Mesenchymal stem cell (in vitro differentiated cells and primary cell): ENCODE measurements around the gene LPP.

Source experiments
- DNase-seq: peaks from one replicate; pipeline ENCODE4 v3.0.0-alpha.2; 2013
- H2AFZ ChIP-seq: one replicate; pipeline ENCODE4 v1.6.1; 2013; ENCODE audit warnings: low read depth, mild to moderate bottlenecking, control low read depth, inconsistent platforms, low read length, moderate library complexity
- H2AK5ac ChIP-seq: 2 replicates; pipeline ENCODE4 v1.6.1; 2013; ENCODE audit warnings: low read length, moderate library complexity, mild to moderate bottlenecking, inconsistent platforms; ENCODE audit not compliant: severe bottlenecking
- H2BK120ac ChIP-seq: one replicate; pipeline ENCODE4 v1.6.1; 2013; ENCODE audit warnings: low read depth, mild to moderate bottlenecking, inconsistent platforms, low read length, moderate library complexity
- H2BK12ac ChIP-seq, 2 experiments: one replicate each; pipeline ENCODE4 v1.6.1; 2013; ENCODE audit warnings: inconsistent platforms in 2 of 2, low read length in 2 of 2, mild to moderate bottlenecking in 2 of 2, moderate library complexity in 2 of 2, control low read depth in 1 of 2
- H2BK15ac ChIP-seq: one replicate; pipeline ENCODE4 v1.6.1; 2013; ENCODE audit warnings: mild to moderate bottlenecking, low read depth, inconsistent platforms; ENCODE audit not compliant: poor library complexity, severe bottlenecking
- H2BK5ac ChIP-seq: 2 replicates; pipeline ENCODE4 v1.6.1; 2013; ENCODE audit warnings: low read depth, mild to moderate bottlenecking, low read length, control low read depth, inconsistent platforms; ENCODE audit not compliant: poor library complexity, severe bottlenecking
- H3K14ac ChIP-seq, 2 experiments: one replicate each; pipeline ENCODE4 v1.6.1; 2013; ENCODE audit warnings: inconsistent platforms in 2 of 2, low read length in 2 of 2, control low read depth in 1 of 2, mild to moderate bottlenecking in 1 of 2, moderate library complexity in 1 of 2
- H3K18ac ChIP-seq, 2 experiments: one replicate each; pipeline ENCODE4 v1.6.1; 2013; ENCODE audit warnings: inconsistent platforms in 2 of 2, low read length in 2 of 2, control low read depth in 1 of 2, low read depth in 1 of 2, mild to moderate bottlenecking in 1 of 2
- H3K23ac ChIP-seq, 2 experiments: one replicate each; pipeline ENCODE4 v1.6.1; 2013; ENCODE audit warnings: inconsistent platforms in 2 of 2, low read length in 2 of 2, mild to moderate bottlenecking in 2 of 2, moderate library complexity in 2 of 2, control low read depth in 1 of 2
- H3K27ac ChIP-seq: 2 replicates; pipeline ENCODE4 v1.5.1; 2013; ENCODE audit warnings: mild to moderate bottlenecking, moderate library complexity, low read length, control low read depth, inconsistent platforms; ENCODE audit not compliant: poor library complexity, severe bottlenecking
- H3K27me3 ChIP-seq, 2 experiments: 2 replicates each; pipeline versions ENCODE4 v1.6.1 to v1.7.0; 2013; ENCODE audit warnings: low read length in 2 of 2, mild to moderate bottlenecking in 2 of 2, moderate library complexity in 2 of 2, control low read depth in 1 of 2, inconsistent platforms in 1 of 2; ENCODE audit not compliant: control insufficient read depth in 1 of 2, insufficient read depth in 1 of 2
- H3K36me3 ChIP-seq, 2 experiments: 2 replicates each; pipeline versions ENCODE4 v1.6.1 to v1.7.0; 2013; ENCODE audit warnings: low read length in 2 of 2, control low read depth in 1 of 2, inconsistent platforms in 1 of 2, low read depth in 1 of 2, mild to moderate bottlenecking in 1 of 2; ENCODE audit not compliant: insufficient read depth in 2 of 2, control insufficient read depth in 1 of 2
- H3K4ac ChIP-seq, 2 experiments: one replicate each; pipeline ENCODE4 v1.6.1; 2013; ENCODE audit warnings: inconsistent platforms in 2 of 2, low read length in 2 of 2, mild to moderate bottlenecking in 2 of 2, moderate library complexity in 2 of 2, control low read depth in 1 of 2, low read depth in 1 of 2
- H3K4me1 ChIP-seq: 2 replicates; pipeline ENCODE4 v1.6.1; 2013; ENCODE audit warnings: low read depth, low read length, control low read depth; ENCODE audit not compliant: control insufficient read depth, insufficient read depth
- H3K4me2 ChIP-seq: 2 replicates; pipeline ENCODE4 v1.6.1; 2013; ENCODE audit warnings: low read length, mild to moderate bottlenecking, inconsistent platforms; ENCODE audit not compliant: poor library complexity, severe bottlenecking
- H3K4me3 ChIP-seq, 2 experiments: 2 replicates each; pipeline versions ENCODE4 v1.5.1 to v1.7.0; 2013; ENCODE audit warnings: low read length in 2 of 2, mild to moderate bottlenecking in 2 of 2, control low read depth in 1 of 2, low read depth in 1 of 2; ENCODE audit not compliant: insufficient read depth in 1 of 2
- H3K79me1 ChIP-seq: replicated peaks from 2 replicates; pipeline ENCODE4 v1.6.1; 2013; ENCODE audit warnings: mild to moderate bottlenecking, control low read depth, low read length, inconsistent platforms; ENCODE audit not compliant: poor library complexity, severe bottlenecking
- H3K9ac ChIP-seq: 2 replicates; pipeline ENCODE4 v1.7.0; 2013; ENCODE audit warnings: mild to moderate bottlenecking, low read length, moderate library complexity
- H3K9me3 ChIP-seq: 2 replicates; pipeline ENCODE4 v1.7.0; 2013; ENCODE audit warnings: mild to moderate bottlenecking, low read length; ENCODE audit not compliant: control insufficient read depth
- H4K8ac ChIP-seq: one replicate; pipeline ENCODE4 v1.6.1; 2013; ENCODE audit warnings: inconsistent platforms, mild to moderate bottlenecking, low read length, moderate library complexity
- H4K91ac ChIP-seq: one replicate; pipeline ENCODE4 v1.6.1; 2013; ENCODE audit warnings: mild to moderate bottlenecking, low read length, inconsistent platforms
- WGBS: methylation state at CpG from one replicate; pipeline ENCODE4 v1.1.7; 2013; ENCODE audit warnings: mixed read lengths; 5-methylcytosine and 5-hydroxymethylcytosine counted together

The LPP gene

DNA sequence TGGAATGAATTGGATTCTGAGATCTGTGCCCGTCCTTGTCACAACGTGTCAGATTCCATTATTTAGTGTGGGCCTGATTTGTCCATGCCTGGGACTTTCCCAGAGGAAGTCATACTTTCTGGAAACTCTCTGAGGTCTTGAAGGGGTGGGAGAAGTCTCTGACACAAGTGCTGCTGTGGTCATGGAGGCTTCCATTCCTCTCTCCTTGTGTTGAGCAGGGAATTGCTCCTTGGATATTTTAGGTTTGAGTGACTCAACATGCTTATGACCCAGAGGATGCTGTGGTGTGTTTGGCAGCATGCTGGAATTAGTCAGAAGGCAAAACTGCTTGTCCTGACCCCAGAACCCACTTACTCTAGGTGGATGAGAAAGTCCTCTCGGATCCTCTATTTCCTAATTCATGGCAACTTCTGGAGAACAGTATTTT, 132.1 kb downstream of the LPP start:
- H3K4me2 ChIP-seq = no peak overlapping the region
- no peak overlapping the region for H2AFZ ChIP-seq
- peak; percentile 100 for DNase-seq
- H3K4me1 ChIP-seq = peaks cover 8% of the 10 kb centered on the region
- no peak overlapping the region for H2BK12ac ChIP-seq
- no peak overlapping the region for H3K23ac ChIP-seq
- H3K27me3 ChIP-seq = no peaks in the 10 kb centered on the region
- H3K18ac ChIP-seq = peak overlapping the region in 1 of 2 experiments; percentile 44
- H3K36me3 ChIP-seq = peaks cover 0 to 9% of the 10 kb centered on the region in 2 experiments
- H3K14ac ChIP-seq = no peak overlapping the region
- peaks cover 20% of the 10 kb centered on the region for H3K79me1 ChIP-seq
- WGBS = 0% methylated on average over 2 of the region's 3 CpGs
- no peaks in the 10 kb centered on the region for H3K9me3 ChIP-seq
- H4K91ac ChIP-seq = no peak overlapping the region
- no peak overlapping the region for H3K4me3 ChIP-seq
- H4K8ac ChIP-seq = peak overlapping the region; percentile 37
- peak overlapping the region in 1 of 2 experiments; percentile 18 for H3K4ac ChIP-seq
- no peak overlapping the region for H2BK5ac ChIP-seq
- H3K9ac ChIP-seq = peak overlapping the region; percentile 50
- H3K27ac ChIP-seq = peak overlapping the region; percentile 77
- H2AK5ac ChIP-seq = peak overlapping the region; percentile 49
- no peak overlapping the region for H2BK120ac ChIP-seq
- no peak overlapping the region for H2BK15ac ChIP-seq

DNA sequence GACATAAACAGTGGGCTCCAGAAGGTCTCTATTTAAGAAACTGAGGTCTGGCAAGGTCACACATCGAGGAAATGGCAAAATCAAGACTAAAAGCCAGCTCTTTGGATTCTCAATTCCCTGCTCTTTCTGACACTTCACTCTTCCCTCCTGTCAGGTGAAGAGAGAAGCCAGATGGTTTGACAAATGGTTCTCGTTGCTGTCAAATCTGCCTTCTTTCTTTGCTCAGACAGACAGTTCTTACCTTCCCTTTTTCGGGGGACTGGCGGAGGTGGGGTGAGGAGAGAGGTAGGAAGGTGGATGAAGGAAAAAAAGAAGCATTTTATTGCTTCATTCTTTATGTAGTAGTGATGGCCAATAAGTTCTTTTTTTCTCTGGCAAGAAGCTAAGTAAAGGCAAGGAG, 133.4 kb downstream of the LPP start:
- Histone ChIP-seq H2BK15ac (peak overlapping the region; percentile 36), H2AK5ac (peak overlapping the region; percentile 50), H3K4me3 (no peak overlapping the region), H3K14ac (no peak overlapping the region), H3K9me3 (no peaks in the 10 kb centered on the region), H3K4me2 (no peak overlapping the region), H2BK5ac (no peak overlapping the region), H3K27ac (no peak overlapping the region), H3K79me1 (peaks cover 20% of the 10 kb centered on the region), H2BK120ac (peak overlapping the region; percentile 80), H3K4me1 (peaks cover 8% of the 10 kb centered on the region), H3K9ac (peak overlapping the region; percentile 24), H4K8ac (no peak overlapping the region), H3K23ac (no peak overlapping the region), H3K4ac (no peak overlapping the region), H2BK12ac (peak overlapping the region in 1 of 2 experiments; percentile 92), H4K91ac (no peak overlapping the region), H3K27me3 (no peaks in the 10 kb centered on the region), H2AFZ (no peak overlapping the region), H3K18ac (peak overlapping the region in 1 of 2 experiments; percentile 53), H3K36me3 (peaks cover 0 to 9% of the 10 kb centered on the region in 2 experiments)
- WGBS = 95% methylated on average over 2 of the region's 4 CpGs
- no peak for DNase-seq

DNA sequence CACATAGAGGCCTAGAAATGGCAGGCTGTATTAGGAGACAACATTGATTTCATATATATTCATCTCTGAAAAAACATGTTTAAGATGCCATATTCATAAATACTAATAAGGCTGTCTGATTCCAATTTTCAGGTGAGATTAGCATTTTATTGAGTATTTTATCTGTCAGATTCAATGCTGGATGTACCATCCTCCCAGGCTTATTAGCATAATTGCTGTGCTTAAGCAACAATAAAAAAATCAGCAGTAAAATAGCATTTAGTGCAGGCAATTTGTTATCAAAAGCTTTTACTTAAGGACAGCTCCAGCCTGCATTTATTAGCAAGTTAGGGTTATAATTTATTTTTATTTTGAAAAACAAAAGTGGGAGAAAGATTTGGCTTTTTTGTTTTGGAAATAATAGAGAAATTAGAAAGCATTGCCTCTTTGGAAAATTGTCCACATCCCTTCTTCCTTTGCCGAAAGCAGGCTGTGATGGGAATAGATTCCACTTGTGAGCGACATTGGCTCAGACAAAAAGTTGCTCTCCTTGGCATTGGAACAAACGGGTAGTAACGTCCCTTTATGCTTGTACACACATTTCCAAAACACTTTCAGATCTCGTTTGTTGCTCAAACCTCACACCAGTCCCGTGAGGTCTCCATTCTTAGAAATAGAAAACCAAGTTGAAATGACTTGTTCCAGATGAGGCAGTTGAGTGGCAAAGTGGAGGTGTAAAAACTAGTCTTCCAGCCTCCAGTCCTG, 134.0 kb downstream of the LPP start:
- H3K9ac ChIP-seq = peak overlapping the region; percentile 29
- peaks cover 20% of the 10 kb centered on the region for H3K79me1 ChIP-seq
- H3K4me3 ChIP-seq = peak overlapping the region in 1 of 2 experiments; percentile 13
- H4K91ac ChIP-seq = no peak overlapping the region
- peaks cover 6% of the 10 kb centered on the region for H3K4me1 ChIP-seq
- no peak overlapping the region for H2AFZ ChIP-seq
- H3K4ac ChIP-seq = no peak overlapping the region
- 100% methylated on average over 3 of the region's 6 CpGs for WGBS
- no peak overlapping the region for H3K4me2 ChIP-seq
- no peaks in the 10 kb centered on the region for H3K27me3 ChIP-seq
- H2BK120ac ChIP-seq = no peak overlapping the region
- H3K14ac ChIP-seq = peak overlapping the region in 1 of 2 experiments; percentile 84
- no peak overlapping the region for H3K18ac ChIP-seq
- H3K36me3 ChIP-seq = peaks cover 0 to 9% of the 10 kb centered on the region in 2 experiments
- H3K27ac ChIP-seq = no peak overlapping the region
- peak overlapping the region; percentile 83 for H2BK15ac ChIP-seq
- H2BK5ac ChIP-seq = no peak overlapping the region
- no peak overlapping the region for H3K23ac ChIP-seq
- H2AK5ac ChIP-seq = peak overlapping the region; percentile 82
- H2BK12ac ChIP-seq = peak overlapping the region in 1 of 2 experiments; percentile 90
- DNase-seq = no peak
- H3K9me3 ChIP-seq = no peaks in the 10 kb centered on the region
- H4K8ac ChIP-seq = no peak overlapping the region

DNA sequence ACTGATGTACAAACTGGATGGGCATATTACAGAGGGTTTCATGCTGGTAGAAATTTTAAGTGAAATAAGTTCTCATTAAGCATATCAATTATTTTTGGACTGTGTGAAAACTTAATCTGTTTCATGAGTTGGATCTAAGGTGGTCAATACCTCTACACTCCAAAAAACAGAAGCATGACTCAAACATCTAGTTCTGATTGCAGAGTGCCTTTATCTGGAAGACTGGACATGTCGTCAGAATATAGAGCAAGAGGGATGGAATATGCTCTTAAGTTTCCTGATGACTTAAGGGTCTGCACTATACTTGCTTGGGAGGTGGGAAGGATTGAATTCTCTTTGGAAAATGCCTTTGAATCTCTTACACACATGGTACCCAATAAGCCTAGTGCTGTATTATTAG, 138.3 kb downstream of the LPP start:
- H4K91ac ChIP-seq = no peak overlapping the region
- WGBS = 71% methylated on average over 1 of the region's 1 CpG
- no peak overlapping the region for H3K4me2 ChIP-seq
- no peak overlapping the region for H2AK5ac ChIP-seq
- no peak overlapping the region for H3K14ac ChIP-seq
- H3K79me1 ChIP-seq = peaks cover 9% of the 10 kb centered on the region
- no peaks in the 10 kb centered on the region for H3K27me3 ChIP-seq
- H3K9ac ChIP-seq = no peak overlapping the region
- H3K4ac ChIP-seq = no peak overlapping the region
- peak overlapping the region in 1 of 2 experiments; percentile 42 for H2BK12ac ChIP-seq
- no peak overlapping the region for H3K18ac ChIP-seq
- peaks cover 7% of the 10 kb centered on the region for H3K4me1 ChIP-seq
- DNase-seq = no peak
- no peak overlapping the region for H4K8ac ChIP-seq
- H2BK120ac ChIP-seq = no peak overlapping the region
- H3K9me3 ChIP-seq = no peaks in the 10 kb centered on the region
- H3K4me3 ChIP-seq = no peak overlapping the region
- H2BK5ac ChIP-seq = no peak overlapping the region
- H3K36me3 ChIP-seq = peaks cover 0 to 9% of the 10 kb centered on the region in 2 experiments
- H2AFZ ChIP-seq = no peak overlapping the region
- H3K27ac ChIP-seq = no peak overlapping the region
- H2BK15ac ChIP-seq = no peak overlapping the region
- H3K23ac ChIP-seq = no peak overlapping the region
